Raji (cell line): ENCODE data around the gene FIBCD1.

Experiments used
- POLR2A ChIP-seq: IDR thresholded peaks from 2 replicates; pipeline ENCODE4 v1.6.1; 2011; ENCODE audit warnings: low read depth, low read length, control low read depth; ENCODE audit not compliant: insufficient read depth

FIBCD1 gene

GRCh38 chr9:130915096-130915447 is 24.0 kb downstream of the FIBCD1 start:
- no peak for TF ChIP-seq POLR2A

GRCh38 chr9:130914417-130915095 is 24.5 kb downstream of the FIBCD1 start:
- TF ChIP-seq POLR2A = no peak

GRCh38 chr9:130913599-130914416 is 25.2 kb downstream of the FIBCD1 start:
- no peak for TF ChIP-seq POLR2A

GRCh38 chr9:130912932-130913598 is 26.0 kb downstream of the FIBCD1 start:
- no peak for TF ChIP-seq POLR2A

DNA sequence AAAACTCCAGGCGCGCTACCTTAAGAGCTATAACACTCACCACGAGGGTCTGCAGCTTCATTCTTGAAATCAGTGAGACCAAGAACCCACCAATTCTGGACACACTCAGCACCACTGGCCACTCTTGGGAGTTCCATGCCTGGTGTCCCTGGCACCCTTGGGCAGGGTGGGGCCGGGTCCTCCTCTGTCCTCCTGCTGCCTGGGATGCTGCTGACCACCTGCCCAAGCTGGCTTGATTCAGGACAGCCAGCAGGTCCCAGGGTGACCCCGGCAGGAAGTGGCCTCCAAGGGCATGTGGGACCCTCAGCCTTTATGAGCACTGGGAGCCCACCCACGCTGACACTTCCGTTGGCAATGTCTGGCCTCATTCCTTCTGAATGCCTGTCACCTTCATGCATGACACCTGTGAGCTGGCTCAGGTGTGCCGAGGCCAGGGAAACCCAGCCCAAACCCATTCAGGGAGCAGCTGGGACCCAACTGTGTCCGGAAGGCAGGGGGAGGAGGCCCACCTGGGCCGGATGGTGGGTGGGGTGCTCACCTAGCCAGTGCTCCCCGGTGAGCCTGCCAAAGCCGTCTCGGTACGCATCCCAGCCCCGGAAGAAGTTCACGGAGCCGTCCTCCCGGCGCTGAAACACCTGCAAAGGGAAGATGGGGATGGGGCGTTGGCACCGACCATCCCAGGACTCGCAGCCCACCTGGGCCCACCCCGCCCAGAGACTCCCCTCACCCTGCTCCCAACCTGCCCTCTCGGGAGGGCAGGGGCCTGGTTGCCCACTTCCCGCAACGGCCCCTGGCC is 27.6 kb downstream of the FIBCD1 start:
- TF ChIP-seq POLR2A = no peak

GRCh38 chr9:130908878-130909355 is 30.1 kb downstream of the FIBCD1 start:
- TF ChIP-seq POLR2A = no peak

GRCh38 chr9:130908146-130908877 is 30.7 kb downstream of the FIBCD1 start:
- no peak for TF ChIP-seq POLR2A

GRCh38 chr9:130906735-130907416 is 32.2 kb downstream of the FIBCD1 start:
- TF ChIP-seq POLR2A = no peak

GRCh38 chr9:130905902-130906734 is 32.9 kb downstream of the FIBCD1 start:
- no peak for TF ChIP-seq POLR2A

DNA sequence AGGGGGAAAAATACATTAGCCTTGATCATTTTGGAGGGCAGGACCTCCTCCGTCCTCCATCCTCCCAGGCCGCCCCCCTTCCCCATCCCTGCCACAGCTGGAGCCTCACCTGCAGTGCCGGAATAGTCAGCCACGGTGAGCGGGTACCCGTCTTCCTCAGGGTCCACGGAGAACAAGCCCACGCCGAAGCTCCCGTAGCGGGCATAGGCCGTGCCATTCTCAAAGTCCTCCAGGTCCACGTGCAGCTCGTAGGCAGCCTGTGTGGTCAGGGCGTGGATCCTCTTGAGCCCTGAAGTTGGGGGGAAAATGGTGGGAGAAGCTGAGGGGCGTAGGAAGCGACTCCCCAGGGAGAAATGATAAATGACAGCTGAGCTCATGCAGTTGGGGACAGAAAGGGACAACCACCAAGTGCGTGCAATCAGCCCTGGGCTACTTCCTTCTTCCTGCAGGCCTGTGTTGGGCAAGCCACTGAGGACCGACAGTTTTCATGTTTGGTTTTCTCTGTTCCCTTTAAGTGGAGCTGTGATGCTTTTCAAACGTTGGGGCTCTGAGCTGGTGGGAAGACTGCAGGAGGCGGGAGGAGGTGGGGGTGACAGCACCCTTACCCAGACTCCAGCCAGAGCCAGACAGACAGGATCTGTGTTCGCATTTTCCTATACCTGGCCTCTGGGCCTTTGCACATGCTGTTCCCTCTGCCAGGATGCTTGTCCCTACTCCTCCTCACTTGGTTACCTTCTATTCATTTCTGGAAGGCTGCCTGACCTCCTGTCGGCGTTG is 33.7 kb downstream of the FIBCD1 start:
- TF ChIP-seq POLR2A = no peak

- TF ChIP-seq POLR2A = no peak
Observed at GRCh38 chr9:130904070-130905044, 34.7 kb downstream of the FIBCD1 start.
